ENCODE measurements around the gene MINDY4. TPM values are rescaled to one million over a fixed set of nuclear protein-coding genes. Genes with fewer than 3 reads are reported as not detected.

The MINDY4 gene
- total RNA-seq, 4 donors from 2014 or later = 8.4 to 31.1 (median 20.2) TPM

GRCh38 chr7:30858576-30858975 lies 87.4 kb downstream of the MINDY4 start:
- H3K9me3 ChIP-seq = no peaks in the 10 kb centered on the region
- WGBS = 95% methylated on average over 2 of the region's 2 CpGs
- H3K4me1 ChIP-seq = peaks cover 10 to 82% (median 62%) of the 10 kb centered on the region in 4 donors

GRCh38 chr7:30859202-30859939 lies 88.2 kb downstream of the MINDY4 start:
- DNase-seq (ENCODE audit: extremely low spot score) = no peak
- H3K27me3 ChIP-seq = no peaks in the 10 kb centered on the region
- intact Hi-C loops (cut with DNase I) = no loop called here
- peaks cover 15 to 82% (median 62%) of the 10 kb centered on the region in 4 donors for H3K4me1 ChIP-seq
- peaks cover 4 to 51% (median 23%) of the 10 kb centered on the region in 4 donors for H3K36me3 ChIP-seq
- peak overlapping the region in 3 of 4 donors; percentile 12 to 72 (median 33) for H3K27ac ChIP-seq (replicated peaks in 1 of 4)
- WGBS = 90% methylated on average over 5 of the region's 10 CpGs
- H3K9me3 ChIP-seq = no peaks in the 10 kb centered on the region
- no peak for TF ChIP-seq EP300 (IDR thresholded peaks at IDR 0.05)
- TF ChIP-seq POLR2AphosphoS5 (IDR thresholded peaks at IDR 0.05) = no peak
- no peak for TF ChIP-seq POLR2A (IDR thresholded peaks at IDR 0.05; ENCODE audit: low read depth)
- TF ChIP-seq, protein P1, sequence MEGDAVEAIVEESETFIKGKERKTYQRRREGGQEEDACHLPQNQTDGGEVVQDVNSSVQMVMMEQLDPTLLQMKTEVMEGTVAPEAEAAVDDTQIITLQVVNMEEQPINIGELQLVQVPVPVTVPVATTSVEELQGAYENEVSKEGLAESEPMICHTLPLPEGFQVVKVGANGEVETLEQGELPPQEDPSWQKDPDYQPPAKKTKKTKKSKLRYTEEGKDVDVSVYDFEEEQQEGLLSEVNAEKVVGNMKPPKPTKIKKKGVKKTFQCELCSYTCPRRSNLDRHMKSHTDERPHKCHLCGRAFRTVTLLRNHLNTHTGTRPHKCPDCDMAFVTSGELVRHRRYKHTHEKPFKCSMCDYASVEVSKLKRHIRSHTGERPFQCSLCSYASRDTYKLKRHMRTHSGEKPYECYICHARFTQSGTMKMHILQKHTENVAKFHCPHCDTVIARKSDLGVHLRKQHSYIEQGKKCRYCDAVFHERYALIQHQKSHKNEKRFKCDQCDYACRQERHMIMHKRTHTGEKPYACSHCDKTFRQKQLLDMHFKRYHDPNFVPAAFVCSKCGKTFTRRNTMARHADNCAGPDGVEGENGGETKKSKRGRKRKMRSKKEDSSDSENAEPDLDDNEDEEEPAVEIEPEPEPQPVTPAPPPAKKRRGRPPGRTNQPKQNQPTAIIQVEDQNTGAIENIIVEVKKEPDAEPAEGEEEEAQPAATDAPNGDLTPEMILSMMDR (IDR thresholded peaks at IDR 0.05) = no peak
- no peak overlapping the region for H3K4me3 ChIP-seq

More at GRCh38 chr7:30858576-30858975, 87.4 kb downstream of the MINDY4 start:
- TF ChIP-seq EP300 (IDR thresholded peaks at IDR 0.05) (no peak), POLR2AphosphoS5 (IDR thresholded peaks at IDR 0.05) (no peak), POLR2A (IDR thresholded peaks at IDR 0.05; ENCODE audit: low read depth) (no peak)
- TF ChIP-seq, protein P1 (IDR thresholded peaks at IDR 0.05) = no peak
- Histone ChIP-seq H3K36me3 (peaks cover 5 to 51% (median 24%) of the 10 kb centered on the region in 4 donors), H3K4me3 (no peak overlapping the region), H3K27ac (replicated peaks in 1 of 4) (no peak overlapping the region), H3K27me3 (no peaks in the 10 kb centered on the region)
- intact Hi-C loops (cut with DNase I) = no loop called here
- no peak for DNase-seq (ENCODE audit: extremely low spot score)

GRCh38 chr7:30859940-30860496 lies 88.8 kb downstream of the MINDY4 start:
- Histone ChIP-seq H3K4me1 (peaks cover 17 to 82% (median 61%) of the 10 kb centered on the region in 4 donors), H3K36me3 (peaks cover 4 to 48% (median 21%) of the 10 kb centered on the region in 4 donors), H3K9me3 (no peaks in the 10 kb centered on the region), H3K4me3 (no peak overlapping the region), H3K27me3 (no peaks in the 10 kb centered on the region), H3K27ac (replicated peaks in 1 of 4) (peak overlapping the region; percentile 12 to 72 (median 23))
- 88% methylated on average over 8 of the region's 13 CpGs for WGBS
- intact Hi-C loops (cut with DNase I) = no loop called here
- no peak for DNase-seq (ENCODE audit: extremely low spot score)
- no peak for TF ChIP-seq EP300 (IDR thresholded peaks at IDR 0.05)
- TF ChIP-seq, protein P1 (IDR thresholded peaks at IDR 0.05) = no peak
- TF ChIP-seq POLR2A (IDR thresholded peaks at IDR 0.05; ENCODE audit: low read depth) = no peak
- TF ChIP-seq POLR2AphosphoS5 (IDR thresholded peaks at IDR 0.05) = no peak

- TF ChIP-seq EP300 (IDR thresholded peaks at IDR 0.05) (no peak), POLR2A (IDR thresholded peaks at IDR 0.05; ENCODE audit: low read depth) (no peak), POLR2AphosphoS5 (IDR thresholded peaks at IDR 0.05) (no peak)
- TF ChIP-seq, protein P1 (IDR thresholded peaks at IDR 0.05) = no peak
- DNase-seq (ENCODE audit: extremely low spot score) = no peak
- Histone ChIP-seq H3K9me3 (no peaks in the 10 kb centered on the region), H3K4me3 (no peak overlapping the region), H3K36me3 (peaks cover 4 to 34% (median 18%) of the 10 kb centered on the region in 4 donors), H3K4me1 (peaks cover 28 to 70% (median 55%) of the 10 kb centered on the region in 4 donors), H3K27me3 (no peaks in the 10 kb centered on the region), H3K27ac (replicated peaks in 1 of 4) (peak overlapping the region in 2 of 4 donors; percentile 33 to 72)
- intact Hi-C loops (cut with DNase I) = no loop called here
- 86% methylated on average over 5 of the region's 7 CpGs for WGBS
These were observed 90.4 kb downstream of the MINDY4 start for GRCh38 chr7:30861612-30862011.
